Measurements from ENCODE around the gene NDUFC1.

DNA sequence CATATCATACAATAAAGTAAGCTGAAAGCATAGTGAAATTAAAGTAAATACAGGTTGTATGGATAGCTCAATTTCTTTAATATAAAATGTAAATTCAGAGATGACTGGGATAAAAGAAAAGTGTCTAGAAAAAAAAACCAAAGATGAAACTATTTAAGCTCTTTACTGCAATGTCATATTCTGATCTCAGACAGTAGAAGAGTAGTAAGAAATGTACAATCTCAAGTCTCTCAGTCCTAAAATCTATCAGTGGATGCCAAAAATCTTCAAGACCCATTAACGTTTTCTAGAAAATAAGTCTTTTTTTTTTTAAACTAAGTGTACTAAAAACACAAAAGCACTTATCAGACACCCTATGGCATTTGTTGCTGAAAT, 36.1 kb downstream of the NDUFC1 start:
- TF ChIP-seq, protein P1, sequence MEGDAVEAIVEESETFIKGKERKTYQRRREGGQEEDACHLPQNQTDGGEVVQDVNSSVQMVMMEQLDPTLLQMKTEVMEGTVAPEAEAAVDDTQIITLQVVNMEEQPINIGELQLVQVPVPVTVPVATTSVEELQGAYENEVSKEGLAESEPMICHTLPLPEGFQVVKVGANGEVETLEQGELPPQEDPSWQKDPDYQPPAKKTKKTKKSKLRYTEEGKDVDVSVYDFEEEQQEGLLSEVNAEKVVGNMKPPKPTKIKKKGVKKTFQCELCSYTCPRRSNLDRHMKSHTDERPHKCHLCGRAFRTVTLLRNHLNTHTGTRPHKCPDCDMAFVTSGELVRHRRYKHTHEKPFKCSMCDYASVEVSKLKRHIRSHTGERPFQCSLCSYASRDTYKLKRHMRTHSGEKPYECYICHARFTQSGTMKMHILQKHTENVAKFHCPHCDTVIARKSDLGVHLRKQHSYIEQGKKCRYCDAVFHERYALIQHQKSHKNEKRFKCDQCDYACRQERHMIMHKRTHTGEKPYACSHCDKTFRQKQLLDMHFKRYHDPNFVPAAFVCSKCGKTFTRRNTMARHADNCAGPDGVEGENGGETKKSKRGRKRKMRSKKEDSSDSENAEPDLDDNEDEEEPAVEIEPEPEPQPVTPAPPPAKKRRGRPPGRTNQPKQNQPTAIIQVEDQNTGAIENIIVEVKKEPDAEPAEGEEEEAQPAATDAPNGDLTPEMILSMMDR (IDR thresholded peaks at IDR 0.05 in 2 of 3, conservative IDR thresholded peaks at IDR 0.05 in 1 of 3; ENCODE audit: insufficient read depth in 2 of 3, low read depth in 1 of 3, low read length in 3 of 3) = no peak
- no peak for TF ChIP-seq RB1 (IDR thresholded peaks at IDR 0.05; ENCODE audit: low read depth)
- TF ChIP-seq TGIF2 (CRISPR knock-in tag; IDR thresholded peaks at IDR 0.05) = no peak
- TF ChIP-seq SP1 (CRISPR knock-in tag; IDR thresholded peaks at IDR 0.05) = no peak
- TF ChIP-seq, protein P2, sequence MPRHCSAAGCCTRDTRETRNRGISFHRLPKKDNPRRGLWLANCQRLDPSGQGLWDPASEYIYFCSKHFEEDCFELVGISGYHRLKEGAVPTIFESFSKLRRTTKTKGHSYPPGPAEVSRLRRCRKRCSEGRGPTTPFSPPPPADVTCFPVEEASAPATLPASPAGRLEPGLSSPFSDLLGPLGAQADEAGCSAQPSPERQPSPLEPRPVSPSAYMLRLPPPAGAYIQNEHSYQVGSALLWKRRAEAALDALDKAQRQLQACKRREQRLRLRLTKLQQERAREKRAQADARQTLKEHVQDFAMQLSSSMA (CRISPR knock-in tag; IDR thresholded peaks at IDR 0.05) = no peak
- TF ChIP-seq, protein P3, sequence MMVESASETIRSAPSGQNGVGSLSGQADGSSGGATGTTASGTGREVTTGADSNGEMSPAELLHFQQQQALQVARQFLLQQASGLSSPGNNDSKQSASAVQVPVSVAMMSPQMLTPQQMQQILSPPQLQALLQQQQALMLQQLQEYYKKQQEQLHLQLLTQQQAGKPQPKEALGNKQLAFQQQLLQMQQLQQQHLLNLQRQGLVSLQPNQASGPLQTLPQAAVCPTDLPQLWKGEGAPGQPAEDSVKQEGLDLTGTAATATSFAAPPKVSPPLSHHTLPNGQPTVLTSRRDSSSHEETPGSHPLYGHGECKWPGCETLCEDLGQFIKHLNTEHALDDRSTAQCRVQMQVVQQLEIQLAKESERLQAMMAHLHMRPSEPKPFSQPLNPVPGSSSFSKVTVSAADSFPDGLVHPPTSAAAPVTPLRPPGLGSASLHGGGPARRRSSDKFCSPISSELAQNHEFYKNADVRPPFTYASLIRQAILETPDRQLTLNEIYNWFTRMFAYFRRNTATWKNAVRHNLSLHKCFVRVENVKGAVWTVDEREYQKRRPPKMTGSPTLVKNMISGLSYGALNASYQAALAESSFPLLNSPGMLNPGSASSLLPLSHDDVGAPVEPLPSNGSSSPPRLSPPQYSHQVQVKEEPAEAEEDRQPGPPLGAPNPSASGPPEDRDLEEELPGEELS (CRISPR knock-in tag; IDR thresholded peaks at IDR 0.05; ENCODE audit: borderline replicate concordance) = no peak
- TF ChIP-seq ZNF707 (CRISPR knock-in tag; conservative IDR thresholded peaks at IDR 0.05) = no peak
- no peak for TF ChIP-seq ZFP36 (IDR thresholded peaks at IDR 0.05; ENCODE audit: low read depth, low read length, partially characterized antibody)

Measured in K562 (cell line).